Trophoblast cell (in vitro differentiated cells and primary cell): ENCODE results near the gene P4HTM.

ENCODE experiments used
- DNase-seq, 2 donors: peaks; one replicate each; pipeline ENCODE4 v3.0.0-alpha.2; 2016
- H2AFZ ChIP-seq: 2 replicates; pipeline ENCODE4 v1.6.1; 2013; ENCODE audit warnings: low read length, moderate library complexity, mild to moderate bottlenecking; ENCODE audit not compliant: insufficient read depth, poor library complexity
- H2AK5ac ChIP-seq: 2 replicates; pipeline ENCODE4 v1.6.1; 2013; ENCODE audit warnings: mild to moderate bottlenecking, low read length
- H2BK120ac ChIP-seq: 2 replicates; pipeline ENCODE4 v1.6.1; 2013; ENCODE audit warnings: low read length, mild to moderate bottlenecking, moderate library complexity; ENCODE audit not compliant: insufficient read depth, poor library complexity
- H2BK12ac ChIP-seq: 2 replicates; pipeline ENCODE4 v1.6.1; 2013; ENCODE audit warnings: mild to moderate bottlenecking, low read length, moderate library complexity
- H2BK5ac ChIP-seq: 2 replicates; pipeline ENCODE4 v1.6.1; 2013; ENCODE audit warnings: low read length, low read depth, moderate library complexity, mild to moderate bottlenecking; ENCODE audit not compliant: poor library complexity
- H3K14ac ChIP-seq: 2 replicates; pipeline ENCODE4 v1.6.1; 2013; ENCODE audit warnings: mild to moderate bottlenecking, low read length
- H3K18ac ChIP-seq: 2 replicates; pipeline ENCODE4 v1.6.1; 2013; ENCODE audit warnings: mild to moderate bottlenecking, low read length
- H3K23ac ChIP-seq: 2 replicates; pipeline ENCODE4 v1.6.1; 2013; ENCODE audit warnings: low read length
- H3K27ac ChIP-seq: 2 replicates; pipeline ENCODE4 v1.5.1; 2013; ENCODE audit warnings: low read depth, mild to moderate bottlenecking, inconsistent platforms, low read length, moderate library complexity
- H3K27me3 ChIP-seq: 2 replicates; pipeline ENCODE4 v1.6.1; 2013; ENCODE audit warnings: inconsistent platforms, mild to moderate bottlenecking, low read length, moderate library complexity; ENCODE audit not compliant: insufficient read depth
- H3K36me3 ChIP-seq, 2 experiments: 1 replicate in 1 of 2; 2 replicates in 1 of 2; pipeline ENCODE4 v1.6.1; 2013; ENCODE audit warnings: low read length in 2 of 2, mild to moderate bottlenecking in 2 of 2, moderate library complexity in 1 of 2; ENCODE audit not compliant: insufficient read depth in 2 of 2, control insufficient read depth in 1 of 2
- H3K4ac ChIP-seq: 2 replicates; pipeline ENCODE4 v1.6.1; 2013; ENCODE audit warnings: low read depth, mild to moderate bottlenecking, low read length, moderate library complexity
- H3K4me1 ChIP-seq, 2 experiments: 1 replicate in 1 of 2; 2 replicates in 1 of 2; pipeline ENCODE4 v1.6.1; 2013; ENCODE audit warnings: low read length in 2 of 2, mild to moderate bottlenecking in 2 of 2, moderate library complexity in 1 of 2; ENCODE audit not compliant: insufficient read depth in 2 of 2, control insufficient read depth in 1 of 2
- H3K4me2 ChIP-seq: 2 replicates; pipeline ENCODE4 v1.6.1; 2013; ENCODE audit warnings: inconsistent platforms, mild to moderate bottlenecking, low read length, moderate library complexity
- H3K4me3 ChIP-seq: 2 replicates; pipeline ENCODE4 v1.5.1; 2013; ENCODE audit warnings: mild to moderate bottlenecking, low read depth, low read length, inconsistent platforms
- H3K79me1 ChIP-seq: one replicate; pipeline ENCODE4 v1.6.1; 2013; ENCODE audit warnings: low read length
- H3K79me2 ChIP-seq: 2 replicates; pipeline ENCODE4 v1.6.1; 2013; ENCODE audit warnings: low read length, mild to moderate bottlenecking; ENCODE audit not compliant: control insufficient read depth, insufficient read depth, poor library complexity
- H3K9ac ChIP-seq: 2 replicates; pipeline ENCODE4 v1.6.1; 2013; ENCODE audit warnings: mild to moderate bottlenecking, low read length
- H3K9me3 ChIP-seq: 2 replicates; pipeline ENCODE4 v1.6.1; 2013; ENCODE audit warnings: low read depth, mild to moderate bottlenecking, control low read depth, inconsistent platforms, low read length; ENCODE audit not compliant: insufficient read depth
- H4K12ac ChIP-seq: 2 replicates; pipeline ENCODE4 v1.6.1; 2013; ENCODE audit warnings: low read depth, mild to moderate bottlenecking, low read length, moderate library complexity
- H4K8ac ChIP-seq: 2 replicates; pipeline ENCODE4 v1.6.1; 2013; ENCODE audit warnings: low read depth, mild to moderate bottlenecking, low read length, moderate library complexity
- H4K91ac ChIP-seq: one replicate; pipeline ENCODE4 v1.6.1; 2013; ENCODE audit warnings: low read depth, mild to moderate bottlenecking, low read length, moderate library complexity
- WGBS: extraction: QIAGEN DNeasy Blood & Tissue Kit; methylation state at CpG from one replicate; pipeline ENCODE4 v1.1.7; 2013; ENCODE audit warnings: missing lambda C conversion rate; ENCODE audit not compliant: insufficient read length, insufficient coverage; ENCODE audit errors: extremely low coverage; 5-methylcytosine and 5-hydroxymethylcytosine counted together

Gene P4HTM

DNA sequence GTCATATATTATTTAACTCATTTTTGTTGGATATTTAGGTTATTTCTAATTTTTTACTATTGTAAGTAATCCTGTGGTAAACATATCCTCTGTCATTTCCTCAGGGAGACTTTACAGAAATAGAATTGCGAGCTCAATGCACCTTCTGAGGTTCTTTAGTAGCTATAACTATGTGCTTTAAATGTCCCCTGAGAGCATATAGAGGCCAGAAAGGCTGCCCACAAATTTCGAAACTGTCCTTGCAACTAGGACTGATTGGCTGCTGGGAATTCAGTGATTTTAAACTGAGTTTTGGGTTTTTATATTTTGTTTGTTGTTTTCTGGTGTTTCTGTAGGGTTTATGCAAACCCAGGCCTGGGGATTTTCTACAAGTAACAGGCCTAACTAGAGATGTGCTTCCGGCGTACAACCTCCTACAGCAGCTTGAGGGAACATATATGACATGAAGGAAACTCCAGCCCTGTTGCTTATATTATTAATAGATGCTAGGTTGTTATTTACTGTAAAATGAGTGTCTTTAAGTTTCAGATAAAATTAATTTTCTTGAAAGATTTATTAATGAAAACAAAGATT lies 29.1 kb upstream of the P4HTM start:
- no peaks in the 10 kb centered on the region for H3K79me2 ChIP-seq
- H3K79me1 ChIP-seq = no peaks in the 10 kb centered on the region
- H2BK12ac ChIP-seq = no peak overlapping the region
- no peak overlapping the region for H3K23ac ChIP-seq
- H2BK120ac ChIP-seq = no peak overlapping the region
- H4K12ac ChIP-seq = no peak overlapping the region
- no peak overlapping the region for H2AK5ac ChIP-seq
- no peak overlapping the region for H3K9ac ChIP-seq
- no peak overlapping the region for H3K14ac ChIP-seq
- H3K27me3 ChIP-seq = no peaks in the 10 kb centered on the region
- H4K8ac ChIP-seq = no peak overlapping the region
- H2AFZ ChIP-seq = no peak overlapping the region
- DNase-seq = no peak
- no peaks in the 10 kb centered on the region for H3K9me3 ChIP-seq
- whole genome bisulfite sequencing = no CpG with 5 or more reads among the region's 4 CpGs
- H3K4me1 ChIP-seq = peaks cover 0 to 2% of the 10 kb centered on the region in 2 experiments
- no peak overlapping the region for H3K18ac ChIP-seq
- H3K36me3 ChIP-seq = peaks cover 13 to 25% of the 10 kb centered on the region in 2 experiments
- no peak overlapping the region for H3K4me2 ChIP-seq
- H2BK5ac ChIP-seq = no peak overlapping the region
- no peak overlapping the region for H3K4ac ChIP-seq
- H3K4me3 ChIP-seq = no peak overlapping the region
- H4K91ac ChIP-seq = no peak overlapping the region
- no peak overlapping the region for H3K27ac ChIP-seq

DNA sequence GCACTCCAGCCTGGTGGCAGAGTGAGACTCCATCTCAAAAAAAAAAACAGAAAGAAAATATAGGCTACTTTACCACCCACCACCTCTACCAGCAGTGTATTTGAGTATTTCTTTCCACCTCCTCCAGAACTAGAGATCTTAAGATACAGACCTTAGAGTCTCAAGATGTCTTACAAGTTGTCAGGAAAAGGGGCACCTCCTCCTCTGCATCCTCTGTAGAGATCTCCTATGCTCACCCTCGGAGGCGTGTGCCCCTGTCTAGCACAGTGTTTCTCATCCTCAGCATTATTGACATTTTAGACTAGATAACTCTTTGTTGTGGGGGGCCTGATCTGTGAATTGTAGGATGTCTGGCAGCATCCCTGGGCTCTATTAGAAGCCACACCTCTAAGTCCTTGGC lies 27.7 kb upstream of the P4HTM start:
- H3K18ac ChIP-seq = no peak overlapping the region

DNA sequence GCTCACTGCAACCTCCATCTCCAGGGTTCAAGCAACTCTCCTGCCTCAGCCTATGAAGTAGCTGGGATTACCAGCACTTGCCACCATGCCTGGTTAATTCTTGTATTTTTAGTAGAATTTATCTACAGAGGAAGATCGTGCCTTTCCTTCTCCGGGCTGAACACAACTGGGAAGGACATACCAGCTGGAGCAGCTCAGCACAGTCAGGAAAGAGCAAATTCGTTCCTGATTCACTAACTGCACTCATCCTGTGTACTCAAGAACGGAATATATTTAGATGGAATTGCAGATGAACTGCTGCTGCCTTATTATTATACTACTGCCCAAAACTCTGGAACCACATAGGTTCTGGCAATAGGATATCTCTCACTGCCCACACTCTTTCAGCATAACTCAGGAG lies 27.1 kb upstream of the P4HTM start:
- Histone ChIP-seq H4K12ac (no peak overlapping the region), H2BK5ac (no peak overlapping the region), H2BK12ac (no peak overlapping the region), H3K27ac (no peak overlapping the region), H3K4me2 (no peak overlapping the region), H3K4ac (no peak overlapping the region), H2AK5ac (no peak overlapping the region), H3K9me3 (no peaks in the 10 kb centered on the region), H3K36me3 (peaks cover 17 to 30% of the 10 kb centered on the region in 2 experiments), H3K27me3 (no peaks in the 10 kb centered on the region), H3K4me1 (peaks cover 0 to 2% of the 10 kb centered on the region in 2 experiments), H4K8ac (no peak overlapping the region), H3K79me1 (no peaks in the 10 kb centered on the region), H3K79me2 (no peaks in the 10 kb centered on the region), H3K18ac (no peak overlapping the region), H2AFZ (no peak overlapping the region), H3K4me3 (no peak overlapping the region), H4K91ac (no peak overlapping the region), H3K9ac (no peak overlapping the region), H2BK120ac (no peak overlapping the region), H3K23ac (no peak overlapping the region), H3K14ac (no peak overlapping the region)
- DNase-seq = no peak
- WGBS = no CpG with 5 or more reads among the region's 4 CpGs

More for the DNA sequence above, 27.7 kb upstream of the P4HTM start:
- Histone ChIP-seq H4K91ac (no peak overlapping the region), H3K79me1 (no peaks in the 10 kb centered on the region), H3K4ac (no peak overlapping the region), H2AK5ac (no peak overlapping the region), H2BK120ac (no peak overlapping the region), H2AFZ (no peak overlapping the region), H3K27ac (no peak overlapping the region), H3K79me2 (no peaks in the 10 kb centered on the region), H3K4me3 (no peak overlapping the region), H3K4me2 (no peak overlapping the region), H4K12ac (no peak overlapping the region), H4K8ac (no peak overlapping the region), H3K23ac (no peak overlapping the region), H3K9me3 (no peaks in the 10 kb centered on the region), H3K9ac (no peak overlapping the region), H2BK12ac (no peak overlapping the region), H3K36me3 (peaks cover 17 to 33% of the 10 kb centered on the region in 2 experiments), H3K27me3 (no peaks in the 10 kb centered on the region), H3K4me1 (peaks cover 0 to 2% of the 10 kb centered on the region in 2 experiments), H3K14ac (no peak overlapping the region), H2BK5ac (no peak overlapping the region)
- no peak for DNase-seq
- WGBS = no CpG with 5 or more reads among the region's 2 CpGs

DNA sequence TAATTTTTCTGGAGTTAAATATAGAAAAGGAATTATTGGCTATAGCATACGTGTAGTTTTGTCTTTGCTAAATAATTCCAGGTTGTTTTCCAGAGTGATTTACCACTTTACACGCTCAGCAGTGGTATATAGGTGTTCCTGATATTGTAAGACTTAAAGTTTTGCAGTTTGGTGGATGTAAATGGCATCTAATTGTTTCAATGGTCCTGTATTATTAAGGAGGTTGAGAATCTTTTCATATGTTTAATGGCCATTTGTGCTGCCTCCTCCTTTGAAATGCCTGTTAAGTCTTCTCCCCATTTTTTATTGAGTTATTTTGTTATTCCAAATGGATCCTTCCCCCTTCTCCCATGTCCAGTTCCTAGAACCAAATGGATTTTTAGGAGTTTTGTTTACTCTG lies 26.4 kb upstream of the P4HTM start:
- no peak overlapping the region for H2AK5ac ChIP-seq
- no peaks in the 10 kb centered on the region for H3K9me3 ChIP-seq
- no peak overlapping the region for H4K91ac ChIP-seq
- no peak overlapping the region for H3K4me2 ChIP-seq
- no CpG with 5 or more reads among the region's 2 CpGs for WGBS
- no peak overlapping the region for H3K27ac ChIP-seq
- H3K4ac ChIP-seq = no peak overlapping the region
- no peak for DNase-seq
- peaks cover 19 to 31% of the 10 kb centered on the region in 2 experiments for H3K36me3 ChIP-seq
- no peak overlapping the region for H3K4me3 ChIP-seq
- H2BK120ac ChIP-seq = no peak overlapping the region
- no peaks in the 10 kb centered on the region for H3K79me2 ChIP-seq
- H4K12ac ChIP-seq = no peak overlapping the region
- H3K4me1 ChIP-seq = peaks cover 0 to 2% of the 10 kb centered on the region in 2 experiments
- no peak overlapping the region for H3K14ac ChIP-seq
- no peak overlapping the region for H2BK12ac ChIP-seq
- H4K8ac ChIP-seq = no peak overlapping the region
- H2BK5ac ChIP-seq = no peak overlapping the region
- no peak overlapping the region for H3K23ac ChIP-seq
- no peak overlapping the region for H3K9ac ChIP-seq
- H3K79me1 ChIP-seq = no peaks in the 10 kb centered on the region
- H3K27me3 ChIP-seq = no peaks in the 10 kb centered on the region
- H3K18ac ChIP-seq = no peak overlapping the region
- H2AFZ ChIP-seq = no peak overlapping the region
